HG03378 (cell line): Measurements from ENCODE around the gene NEK3.
"Not testable (repeated sequence)": the region's sequence is repeated elsewhere in the genome, so short reads cannot be mapped to it uniquely, and the experiment has no call there.

Experiments
- ATAC-seq: cut with Tn5 transposase; IDR thresholded peaks from one replicate; pipeline ENCODE4 v1.9.1; 2021; ENCODE audit warnings: mild to moderate bottlenecking, moderate library complexity; ENCODE audit not compliant: unreplicated experiment

NEK3 gene, protein sequence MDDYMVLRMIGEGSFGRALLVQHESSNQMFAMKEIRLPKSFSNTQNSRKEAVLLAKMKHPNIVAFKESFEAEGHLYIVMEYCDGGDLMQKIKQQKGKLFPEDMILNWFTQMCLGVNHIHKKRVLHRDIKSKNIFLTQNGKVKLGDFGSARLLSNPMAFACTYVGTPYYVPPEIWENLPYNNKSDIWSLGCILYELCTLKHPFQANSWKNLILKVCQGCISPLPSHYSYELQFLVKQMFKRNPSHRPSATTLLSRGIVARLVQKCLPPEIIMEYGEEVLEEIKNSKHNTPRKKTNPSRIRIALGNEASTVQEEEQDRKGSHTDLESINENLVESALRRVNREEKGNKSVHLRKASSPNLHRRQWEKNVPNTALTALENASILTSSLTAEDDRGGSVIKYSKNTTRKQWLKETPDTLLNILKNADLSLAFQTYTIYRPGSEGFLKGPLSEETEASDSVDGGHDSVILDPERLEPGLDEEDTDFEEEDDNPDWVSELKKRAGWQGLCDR

GRCh38 chr13:52159159-52159982 lies at the start of gene NEK3:
TSS of gene NEK3 (minus strand) at chr13:52159597. CDS start at chr13:52156191, 3,406 bp downstream.
- ATAC-seq: no peak

- ATAC-seq: not testable (repeated sequence)
These were observed 49.0 kb upstream of the NEK3 start for GRCh38 chr13:52208384-52208783.

DNA sequence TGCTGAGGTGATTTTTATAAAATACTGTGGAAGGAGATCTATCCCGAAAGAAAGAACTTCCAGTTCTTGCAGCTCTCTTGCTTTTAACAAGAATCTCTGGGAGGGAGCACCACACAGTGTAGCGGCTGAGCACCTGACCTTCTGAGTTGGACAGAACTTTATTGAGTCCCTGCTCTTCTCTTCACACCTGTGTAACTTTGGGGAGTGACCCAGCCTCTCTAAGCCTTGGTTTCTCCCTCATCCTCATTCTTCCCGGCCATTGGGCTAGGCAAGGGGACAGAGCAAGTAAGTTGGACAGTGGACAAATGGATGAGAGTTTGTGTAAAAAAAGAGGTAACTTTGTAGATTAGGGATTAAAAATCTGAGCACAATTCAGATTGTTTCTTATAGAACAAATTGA lies 48.5 kb upstream of the NEK3 start:
- not testable (repeated sequence) for ATAC-seq

DNA sequence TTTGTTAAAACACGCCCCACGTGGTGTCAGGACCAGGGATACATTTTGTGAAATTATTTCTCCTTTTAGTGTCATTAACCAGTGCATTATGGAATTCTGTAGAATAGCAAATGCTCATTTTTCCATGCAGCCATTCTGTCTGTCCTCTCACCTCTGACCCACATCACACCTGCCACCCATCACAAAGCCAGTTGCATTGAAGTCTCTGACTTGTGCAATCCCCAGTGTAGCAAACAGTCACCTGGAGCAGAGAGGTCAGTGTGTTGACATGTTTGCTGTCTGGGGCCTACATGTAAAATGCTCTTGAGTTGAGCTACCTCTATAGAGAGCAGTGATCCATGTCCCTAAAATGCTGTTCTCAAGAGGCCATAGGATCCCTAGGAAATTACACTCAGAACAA lies 47.9 kb upstream of the NEK3 start:
- not testable (repeated sequence) for ATAC-seq

DNA sequence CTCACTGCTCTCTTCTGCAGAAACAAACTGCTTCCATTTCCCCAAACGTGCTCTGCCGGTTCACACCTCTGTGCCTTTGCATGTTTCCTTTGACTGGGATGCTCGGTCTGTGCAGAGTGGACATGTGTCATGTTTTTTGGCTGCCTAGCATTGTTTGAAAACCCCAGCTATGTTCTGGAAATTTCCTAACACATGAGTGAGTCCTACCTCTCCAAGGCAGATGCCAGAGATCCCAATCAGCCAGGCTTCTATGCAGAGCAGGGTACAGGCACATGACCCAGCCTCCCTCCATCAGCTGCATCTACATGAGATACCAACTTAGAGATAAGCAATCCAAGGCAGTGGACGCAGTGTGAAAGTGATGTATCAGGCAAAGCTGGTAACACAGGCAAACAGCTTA lies 45.1 kb upstream of the NEK3 start:
- not testable (repeated sequence) for ATAC-seq

DNA sequence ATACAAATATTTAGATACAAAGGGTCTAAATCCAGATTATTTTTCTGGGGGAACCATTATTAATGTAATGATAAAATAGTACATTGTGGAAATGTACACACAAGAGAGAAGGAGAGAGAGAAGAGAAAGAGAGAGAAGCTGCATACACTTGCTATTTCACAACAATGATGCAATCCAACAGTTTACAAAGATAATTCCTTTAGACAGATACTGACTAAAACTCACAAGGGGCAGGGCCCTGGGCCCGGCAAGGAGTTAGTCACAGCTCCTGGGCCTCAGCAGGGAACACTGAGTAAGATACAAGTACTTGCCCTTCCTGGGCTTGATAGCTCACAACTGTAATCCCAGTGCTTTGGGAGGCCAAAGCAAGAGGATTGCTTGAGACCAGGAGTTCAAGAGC lies 44.5 kb upstream of the NEK3 start:
- not testable (repeated sequence) for ATAC-seq

DNA sequence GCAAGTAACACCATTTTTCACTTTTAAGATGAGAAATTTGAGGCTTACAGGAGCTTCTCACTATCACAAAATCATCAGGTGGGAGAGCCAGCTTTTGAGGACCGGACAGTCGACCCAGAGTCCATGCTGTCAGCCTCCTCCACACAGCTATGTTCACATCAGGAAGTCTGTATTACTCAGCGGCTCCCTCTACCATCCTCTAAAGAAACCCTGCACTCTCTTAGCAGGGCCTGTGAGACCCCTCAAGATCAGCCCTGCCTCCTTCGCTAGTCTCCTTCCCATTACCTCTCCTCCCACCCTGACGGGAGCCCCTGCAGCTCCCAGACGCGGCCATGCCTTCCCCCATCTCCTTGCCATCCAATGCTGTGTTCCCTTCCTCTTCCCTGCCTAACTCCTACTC lies 43.1 kb upstream of the NEK3 start:
- ATAC-seq: not testable (repeated sequence)

DNA sequence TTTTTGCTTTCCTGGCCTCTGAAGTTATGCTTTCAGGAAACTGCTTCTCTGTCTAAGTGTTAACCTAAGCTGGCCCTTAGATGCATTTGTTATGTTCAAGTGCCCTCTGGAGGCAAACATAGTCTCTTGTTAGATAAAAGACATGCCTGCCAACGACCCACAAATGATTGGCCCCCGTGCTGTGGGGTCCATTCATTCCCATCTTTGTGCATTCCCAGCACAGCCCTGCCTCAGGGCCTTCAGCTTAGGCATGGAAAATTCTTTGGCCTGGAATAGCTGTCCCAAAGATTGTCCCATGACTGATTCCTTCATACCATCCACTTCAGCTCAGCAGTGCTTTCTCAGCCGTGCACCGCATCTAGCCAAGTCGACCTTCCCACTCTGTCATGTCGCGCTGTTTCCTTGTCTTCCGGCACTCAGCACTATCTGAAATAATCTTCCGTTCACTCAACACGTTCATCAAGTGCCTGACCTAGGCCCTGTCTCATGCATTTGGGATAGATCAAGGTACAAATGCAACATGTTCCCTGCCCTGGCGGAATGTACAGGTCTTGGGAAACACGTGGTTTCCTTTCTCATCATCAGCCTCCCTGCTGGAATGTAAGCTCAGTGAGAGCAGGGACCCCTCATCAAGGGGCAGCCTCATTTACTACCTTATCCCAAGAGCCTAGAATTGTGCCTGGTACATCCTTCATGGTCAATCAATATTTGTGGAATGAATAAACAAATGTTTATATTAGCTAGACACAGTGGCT lies 42.2 kb upstream of the NEK3 start:
- ATAC-seq: peak; percentile 55

GRCh38 chr13:52195401-52195837 lies 36.0 kb upstream of the NEK3 start:
- ATAC-seq: peak; percentile 61

GRCh38 chr13:52194184-52194868 lies 34.9 kb upstream of the NEK3 start:
- ATAC-seq: peak; percentile 75

GRCh38 chr13:52193587-52194183 lies 34.3 kb upstream of the NEK3 start:
- peak; percentile 30 for ATAC-seq

DNA sequence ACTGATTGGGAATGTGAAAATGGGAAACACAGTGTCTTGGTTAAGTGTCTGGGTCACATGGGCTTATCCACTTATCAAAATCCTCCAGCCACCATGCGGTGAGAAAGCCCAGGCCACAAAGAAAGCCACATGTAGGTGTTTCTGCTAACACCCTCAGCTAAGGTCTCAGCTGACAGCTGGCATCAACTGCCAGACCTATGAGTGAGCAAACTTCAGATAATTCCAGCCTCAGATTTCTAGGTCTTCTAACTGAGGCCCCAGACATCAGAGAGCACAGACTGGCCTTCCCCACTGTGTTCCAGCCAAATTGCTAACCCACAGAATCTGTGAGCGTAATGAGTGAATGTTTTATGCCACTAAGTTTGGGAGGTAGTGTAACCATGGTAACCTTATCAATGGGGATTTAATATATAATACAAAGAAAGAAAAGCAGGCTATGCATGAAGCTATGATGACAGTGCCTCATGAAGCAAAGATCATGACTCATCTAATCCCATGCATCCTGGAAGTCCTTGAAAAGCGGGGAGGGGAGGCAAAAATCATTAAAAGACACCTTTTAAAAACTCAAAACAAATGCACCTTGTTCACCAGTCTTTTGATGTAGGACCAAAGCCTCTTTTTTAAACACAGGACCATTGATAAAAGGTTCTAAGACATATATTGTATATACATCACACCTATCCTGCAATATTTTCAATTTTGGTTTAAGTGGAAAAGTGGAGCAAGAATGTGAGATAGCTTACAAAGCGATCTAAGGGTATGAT lies 28.2 kb upstream of the NEK3 start:
- ATAC-seq: peak; percentile 66

GRCh38 chr13:52187029-52187423 lies 27.6 kb upstream of the NEK3 start:
- ATAC-seq: no peak

DNA sequence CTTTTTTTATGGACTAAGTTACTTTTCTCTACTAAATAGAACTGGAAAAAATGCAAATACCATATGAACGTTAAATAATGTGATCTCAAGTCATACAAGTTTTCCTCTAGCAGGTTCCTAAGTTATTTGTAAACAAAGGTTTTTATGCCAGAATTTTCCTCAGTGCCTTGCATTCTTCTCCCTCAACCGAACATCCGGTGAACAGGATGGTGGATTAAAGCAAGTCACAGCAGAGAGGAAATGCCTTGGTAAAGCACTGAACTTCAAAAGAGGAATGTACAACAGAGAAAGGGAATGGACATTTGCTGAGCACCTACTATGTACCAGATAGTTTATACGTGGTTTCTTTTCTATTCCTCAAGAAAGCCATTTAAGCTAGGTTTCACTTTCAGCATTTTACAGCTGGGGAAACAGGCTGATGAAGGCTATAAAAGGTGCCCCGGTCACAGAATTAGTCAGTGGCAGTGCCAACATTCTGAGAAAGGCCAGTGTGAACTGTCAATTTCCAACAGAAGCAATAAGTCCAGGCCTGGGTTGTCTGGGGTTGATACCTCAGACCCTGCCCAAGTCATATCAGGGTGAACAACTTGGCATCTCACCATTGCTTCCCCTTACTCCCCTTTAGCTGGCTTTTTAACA lies 22.0 kb upstream of the NEK3 start:
- not testable (repeated sequence) for ATAC-seq

GRCh38 chr13:52179925-52180324 lies 20.5 kb upstream of the NEK3 start:
- no peak for ATAC-seq

DNA sequence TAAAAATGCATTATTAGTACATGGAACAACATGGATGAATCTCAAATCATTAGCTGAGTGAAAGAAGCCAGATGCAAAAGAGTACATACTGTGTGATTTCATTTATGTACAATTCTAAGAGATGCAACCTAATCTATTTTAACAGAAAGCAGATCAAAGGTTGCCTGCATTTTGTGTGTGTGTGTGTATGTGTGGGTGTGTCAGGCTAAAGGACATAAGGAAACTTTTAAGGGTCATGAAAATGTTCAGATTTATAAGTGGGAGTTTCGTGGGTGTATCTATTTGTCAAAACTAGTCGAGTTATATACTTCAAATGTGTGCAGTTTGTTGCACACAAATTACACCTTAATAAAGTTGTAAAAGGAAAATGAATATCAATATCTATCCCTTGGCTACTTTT lies 17.9 kb upstream of the NEK3 start:
- ATAC-seq: no peak

DNA sequence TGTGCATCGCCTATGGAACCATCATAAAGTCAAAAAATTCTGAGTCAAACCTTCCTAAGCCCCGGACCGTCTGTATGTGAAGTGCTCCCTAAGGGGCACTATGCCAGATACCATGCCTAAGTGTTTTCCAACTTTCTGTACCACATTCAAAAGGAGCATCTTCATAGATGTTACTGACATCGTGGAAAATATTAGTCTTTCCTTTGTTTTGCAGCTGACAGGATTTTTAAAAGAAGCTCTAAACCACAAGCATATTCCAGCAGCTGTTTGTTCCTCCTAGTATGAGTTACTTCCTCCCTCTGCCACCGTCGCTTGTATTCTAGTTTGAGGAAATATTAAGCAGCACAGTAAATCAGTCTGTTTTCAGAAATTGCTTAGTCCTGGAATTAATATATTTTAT lies 14.6 kb upstream of the NEK3 start:
- ATAC-seq: not testable (repeated sequence)

- ATAC-seq: no peak
These were observed 14.0 kb upstream of the NEK3 start for GRCh38 chr13:52173373-52173772.

GRCh38 chr13:52171686-52172085 lies 12.3 kb upstream of the NEK3 start:
- ATAC-seq: not testable (repeated sequence)
